Peyer's patch (tissue), 4 donors: ENCODE measurements around the gene PIGL.

Experiments
- CTCF ChIP-seq, 6 experiments: fragments of 450-650 bp in 4 of 6; fragments of 200-600 bp in 2 of 6; sonication (generic) in 1 of 6; IDR thresholded peaks; one replicate each; pipeline ENCODE4 v1.5.1; 2017 to 2019; ENCODE audit warnings: antibody characterized with exemption in 6 of 6, mild to moderate bottlenecking in 3 of 6, moderate library complexity in 1 of 6
- POLR2A ChIP-seq, 2 donors: fragments of 450-650 bp; IDR thresholded peaks; one replicate each; pipeline ENCODE4 v1.5.1; 2017; ENCODE audit warnings: antibody characterized with exemption in 2 of 2, mild to moderate bottlenecking in 2 of 2, moderate library complexity in 2 of 2

GRCh38 chr17:16306211-16306610 is 89.2 kb downstream of the PIGL start:
- no peak for TF ChIP-seq CTCF (IDR thresholded peaks at IDR 0.05)
- no peak for TF ChIP-seq POLR2A (IDR thresholded peaks at IDR 0.05)
